Measurements from ENCODE around the gene MAN2B2. TPM values are rescaled to one million over a fixed set of nuclear protein-coding genes. Genes with fewer than 3 reads are reported as not detected.

Gene MAN2B2
- total RNA-seq, 4 donors from 2014 or later, result 23.1 to 41.2 (median 32.5) TPM

GRCh38 chr4:6571608-6572007 is 3.4 kb upstream of the MAN2B2 start:
- Histone ChIP-seq H3K27ac (no peak overlapping the region), H3K9me3 (no peaks in the 10 kb centered on the region), H3K27me3 (no peaks in the 10 kb centered on the region), H3K4me1 (peaks cover 0 to 18% (median 3%) of the 10 kb centered on the region in 4 donors), H3K36me3 (peaks cover 0 to under 1% (median 0%) of the 10 kb centered on the region in 3 donors), H3K4me3 (no peak overlapping the region)
- no peak for DNase-seq
- no peak for TF ChIP-seq CTCF (IDR thresholded peaks at IDR 0.05)
- no peak for TF ChIP-seq POLR2A (IDR thresholded peaks at IDR 0.05)

- DNase-seq, result no peak
- TF ChIP-seq POLR2A (IDR thresholded peaks at IDR 0.05) (no peak), CTCF (IDR thresholded peaks at IDR 0.05) (no peak)
- H3K36me3 ChIP-seq, result peaks cover 0 to 16% (median 0%) of the 10 kb centered on the region in 3 donors
Observed at GRCh38 chr4:6573551-6573950, 1.4 kb upstream of the MAN2B2 start.

GRCh38 chr4:6573986-6574746 is 823 bp upstream of the MAN2B2 start:
- H3K4me1 ChIP-seq, result peaks cover 0 to 18% (median 3%) of the 10 kb centered on the region in 4 donors
- peak overlapping the region in 2 of 4 donors; percentile 76 to 86 for H3K27ac ChIP-seq
- H3K9me3 ChIP-seq, result no peaks in the 10 kb centered on the region
- H3K36me3 ChIP-seq, result peaks cover 0 to 18% (median 0%) of the 10 kb centered on the region in 3 donors
- no peaks in the 10 kb centered on the region for H3K27me3 ChIP-seq
- H3K4me3 ChIP-seq, result peak overlapping the region; percentile 73 to 99 (median 92)
- TF ChIP-seq POLR2A (IDR thresholded peaks at IDR 0.05), result no peak
- no peak for TF ChIP-seq CTCF (IDR thresholded peaks at IDR 0.05)
- DNase-seq, result no peak

More at GRCh38 chr4:6573551-6573950, 1.4 kb upstream of the MAN2B2 start:
- Histone ChIP-seq H3K4me3 (no peak overlapping the region), H3K4me1 (peaks cover 0 to 18% (median 3%) of the 10 kb centered on the region in 4 donors), H3K27me3 (no peaks in the 10 kb centered on the region), H3K27ac (no peak overlapping the region), H3K9me3 (no peaks in the 10 kb centered on the region)

- Histone ChIP-seq H3K4me1 (peaks cover 0 to 18% (median 3%) of the 10 kb centered on the region in 4 donors), H3K27me3 (no peaks in the 10 kb centered on the region), H3K36me3 (peaks cover 0 to 32% (median 0%) of the 10 kb centered on the region in 3 donors), H3K27ac (peak overlapping the region; percentile 54 to 86 (median 78)), H3K4me3 (peak overlapping the region; percentile 73 to 99 (median 92)), H3K9me3 (no peaks in the 10 kb centered on the region)
- TF ChIP-seq POLR2A (IDR thresholded peaks at IDR 0.05) (no peak), CTCF (IDR thresholded peaks at IDR 0.05) (no peak)
- DNase-seq, result no peak
Observed at GRCh38 chr4:6575503-6576240, 683 bp downstream of the MAN2B2 start.

GRCh38 chr4:6576512-6576911 is 1.5 kb downstream of the MAN2B2 start:
- TF ChIP-seq CTCF (IDR thresholded peaks at IDR 0.05) (no peak), POLR2A (IDR thresholded peaks at IDR 0.05) (no peak)
- no peaks in the 10 kb centered on the region for H3K27me3 ChIP-seq
- no peaks in the 10 kb centered on the region for H3K9me3 ChIP-seq
- H3K4me1 ChIP-seq, result peaks cover 0 to 18% (median 3%) of the 10 kb centered on the region in 4 donors
- no peak for DNase-seq
- peaks cover 0 to 39% (median 0%) of the 10 kb centered on the region in 3 donors for H3K36me3 ChIP-seq
- no peak overlapping the region for H3K4me3 ChIP-seq
- H3K27ac ChIP-seq, result no peak overlapping the region
